Epithelial cell of proximal tubule (primary cell): ENCODE measurements around the gene NSMCE4A. TPM values are rescaled to one million over a fixed set of nuclear protein-coding genes. Genes with fewer than 3 reads are reported as not detected.

Source experiments
- DNase-seq: peaks from one replicate; pipeline ENCODE4 v3.0.0-alpha.2; 2011; ENCODE audit warnings: low read depth
- H3K4me3 ChIP-seq: 2 replicates; pipeline ENCODE4 v1.5.1; 2011; ENCODE audit warnings: low read depth, mild to moderate bottlenecking, low read length
- total RNA-seq: library from RNA; depleted of rRNA; stranded (reverse); fragments of >200 nt; gene quantifications from 2 replicates; pipeline ENCODE4 v1.2.3, GENCODE V29; 2015
- TF ChIP-seq, protein P1 (sequence below): conservative IDR thresholded peaks from 2 replicates; pipeline ENCODE4 v1.5.1; 2012; ENCODE audit warnings: low read depth, mild to moderate bottlenecking, low read length

The NSMCE4A gene
- total RNA-seq, 1 donor from 2014 or later, result 62.4 TPM

DNA sequence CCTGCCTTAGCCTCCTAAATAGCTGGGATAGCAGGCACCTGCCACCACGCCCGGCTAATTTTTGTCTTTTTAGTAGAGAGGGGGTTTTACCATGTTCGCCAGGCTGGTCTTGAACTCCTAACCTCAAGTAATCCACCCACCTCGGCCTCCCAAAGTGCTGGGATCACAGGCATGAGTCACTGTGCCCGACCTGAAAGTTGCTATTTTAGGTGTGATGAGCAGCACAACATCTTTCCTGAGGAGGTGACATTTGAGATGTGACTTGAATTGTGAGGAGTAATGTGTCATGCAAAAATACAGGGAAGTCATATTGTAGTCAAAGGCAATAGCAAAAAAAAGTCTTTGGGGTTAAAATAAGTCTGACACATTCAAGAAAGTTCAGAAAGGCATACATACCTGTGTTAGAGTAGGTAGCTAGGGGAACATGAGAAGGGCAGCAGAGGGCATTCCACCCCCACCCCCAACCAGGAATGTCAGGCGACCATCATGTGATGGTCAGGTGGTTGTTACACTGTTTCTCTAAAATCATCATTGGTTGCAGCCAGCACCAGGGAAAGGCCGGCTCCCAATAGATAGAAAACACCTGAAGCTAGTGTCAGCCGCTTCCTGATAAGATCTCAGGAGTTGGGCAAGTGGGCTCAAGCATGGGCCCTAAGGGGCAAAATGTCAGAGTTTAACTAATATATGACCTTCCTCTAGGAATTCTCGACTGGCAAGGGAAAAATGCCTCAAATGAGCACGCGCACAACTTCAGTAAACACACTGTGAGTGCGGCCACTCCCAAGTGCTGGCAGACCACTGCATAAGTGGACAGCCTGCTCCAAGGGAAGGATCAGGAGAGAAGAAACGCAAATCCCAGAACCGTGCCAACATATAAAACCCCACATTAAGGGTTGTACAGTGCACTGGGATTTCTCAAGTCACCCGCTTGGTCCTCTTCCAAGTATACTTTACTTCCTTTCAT, 13.6 kb upstream of the NSMCE4A start, which contains the start of gene TACC2:
TSS of gene TACC2 (plus strand) at position 803 of the 964 bp plus-strand sequence. CDS start 32,819 bp downstream, outside the sequence.
- TF ChIP-seq, protein P1, sequence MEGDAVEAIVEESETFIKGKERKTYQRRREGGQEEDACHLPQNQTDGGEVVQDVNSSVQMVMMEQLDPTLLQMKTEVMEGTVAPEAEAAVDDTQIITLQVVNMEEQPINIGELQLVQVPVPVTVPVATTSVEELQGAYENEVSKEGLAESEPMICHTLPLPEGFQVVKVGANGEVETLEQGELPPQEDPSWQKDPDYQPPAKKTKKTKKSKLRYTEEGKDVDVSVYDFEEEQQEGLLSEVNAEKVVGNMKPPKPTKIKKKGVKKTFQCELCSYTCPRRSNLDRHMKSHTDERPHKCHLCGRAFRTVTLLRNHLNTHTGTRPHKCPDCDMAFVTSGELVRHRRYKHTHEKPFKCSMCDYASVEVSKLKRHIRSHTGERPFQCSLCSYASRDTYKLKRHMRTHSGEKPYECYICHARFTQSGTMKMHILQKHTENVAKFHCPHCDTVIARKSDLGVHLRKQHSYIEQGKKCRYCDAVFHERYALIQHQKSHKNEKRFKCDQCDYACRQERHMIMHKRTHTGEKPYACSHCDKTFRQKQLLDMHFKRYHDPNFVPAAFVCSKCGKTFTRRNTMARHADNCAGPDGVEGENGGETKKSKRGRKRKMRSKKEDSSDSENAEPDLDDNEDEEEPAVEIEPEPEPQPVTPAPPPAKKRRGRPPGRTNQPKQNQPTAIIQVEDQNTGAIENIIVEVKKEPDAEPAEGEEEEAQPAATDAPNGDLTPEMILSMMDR, result no peak
- DNase-seq, result no peak
- H3K4me3 ChIP-seq, result no peak within 1 kb of the TSS

DNA sequence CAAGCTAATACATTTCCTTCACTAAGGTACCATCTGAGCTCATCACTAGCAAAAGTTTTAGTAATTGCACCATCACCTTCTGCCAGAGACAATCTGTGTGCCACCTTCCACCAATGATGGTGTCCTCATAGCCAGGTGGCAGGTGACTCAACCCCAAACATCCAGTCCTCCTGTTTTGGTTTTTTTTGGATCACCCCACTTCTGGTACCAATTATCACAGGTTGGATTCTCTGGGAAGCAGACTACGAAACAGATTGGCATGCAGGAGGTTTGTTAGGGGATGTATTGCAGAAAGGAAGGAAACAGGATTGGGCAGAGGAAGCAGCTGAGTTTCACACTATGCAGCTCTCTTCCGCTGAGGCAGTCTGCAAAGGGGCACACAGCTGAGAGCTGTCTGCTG, 9.4 kb upstream of the NSMCE4A start:
- TF ChIP-seq, protein P1, result no peak

DNA sequence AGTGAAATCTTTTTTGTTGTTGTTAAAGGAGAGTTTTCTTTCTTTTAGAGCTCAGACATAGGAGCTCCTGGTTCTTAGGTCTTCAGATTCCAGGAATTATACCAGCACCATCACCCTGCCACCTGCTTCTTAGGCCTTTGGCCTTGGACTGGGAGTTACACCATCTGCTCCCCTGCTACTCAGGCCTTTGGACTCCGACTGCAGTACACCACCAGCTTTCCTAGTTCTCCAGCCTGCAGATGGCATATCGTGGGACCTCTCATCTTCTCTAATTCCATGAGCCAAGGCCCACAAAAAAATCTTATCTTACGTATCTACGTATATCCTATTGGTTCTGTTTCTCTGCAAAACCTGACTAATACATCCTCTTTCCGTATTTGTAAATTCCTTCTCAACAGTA, 8.8 kb upstream of the NSMCE4A start:
- DNase-seq, result no peak
- TF ChIP-seq, protein P1, result no peak
- H3K4me3 ChIP-seq, result no peak overlapping the region

More for the DNA sequence above, 9.4 kb upstream of the NSMCE4A start:
- H3K4me3 ChIP-seq, result no peak overlapping the region
- DNase-seq, result no peak

DNA sequence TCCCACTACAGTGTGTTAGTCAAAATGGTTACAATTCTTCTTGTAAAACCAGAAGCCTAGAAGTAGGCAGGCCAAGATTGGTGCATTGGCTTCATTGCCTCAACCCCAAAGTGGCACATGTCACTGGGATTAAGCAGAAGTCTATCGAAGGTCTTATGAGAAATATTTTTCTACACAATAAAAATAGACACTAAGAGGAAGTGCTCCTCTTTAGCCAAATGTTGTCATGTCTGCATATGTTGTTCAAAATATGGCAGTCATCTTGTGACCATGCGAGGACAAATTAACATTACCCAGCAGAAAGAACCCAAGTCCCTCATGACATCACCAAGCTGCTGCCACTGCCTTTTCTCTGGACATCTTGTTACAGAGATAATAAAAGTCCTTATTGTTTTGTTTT, 6.3 kb upstream of the NSMCE4A start:
- no peak overlapping the region for H3K4me3 ChIP-seq
- no peak for DNase-seq
- TF ChIP-seq, protein P1, result no peak

DNA sequence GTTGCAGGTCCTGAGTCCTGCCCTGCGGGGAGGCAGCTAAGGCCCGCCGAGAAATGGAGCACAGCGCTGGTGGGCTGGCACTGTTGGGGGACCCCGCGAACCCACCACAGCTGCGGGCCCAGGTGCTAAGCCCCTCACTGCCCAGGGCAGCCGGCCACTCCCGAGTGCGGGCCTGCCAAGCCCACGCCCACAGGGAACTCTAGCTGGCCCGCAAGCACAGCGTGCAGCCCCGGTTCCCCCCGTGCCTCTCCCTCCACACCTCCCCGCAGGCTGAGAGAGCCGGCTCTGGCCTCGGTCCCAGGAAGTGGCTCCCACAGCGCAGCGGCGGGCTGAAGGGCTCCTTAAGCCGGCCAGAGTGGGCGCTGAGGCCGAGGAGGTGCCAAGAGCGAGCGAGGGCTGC, 3.5 kb upstream of the NSMCE4A start:
- TF ChIP-seq, protein P1, result no peak
- DNase-seq, result no peak
- no peak overlapping the region for H3K4me3 ChIP-seq

DNA sequence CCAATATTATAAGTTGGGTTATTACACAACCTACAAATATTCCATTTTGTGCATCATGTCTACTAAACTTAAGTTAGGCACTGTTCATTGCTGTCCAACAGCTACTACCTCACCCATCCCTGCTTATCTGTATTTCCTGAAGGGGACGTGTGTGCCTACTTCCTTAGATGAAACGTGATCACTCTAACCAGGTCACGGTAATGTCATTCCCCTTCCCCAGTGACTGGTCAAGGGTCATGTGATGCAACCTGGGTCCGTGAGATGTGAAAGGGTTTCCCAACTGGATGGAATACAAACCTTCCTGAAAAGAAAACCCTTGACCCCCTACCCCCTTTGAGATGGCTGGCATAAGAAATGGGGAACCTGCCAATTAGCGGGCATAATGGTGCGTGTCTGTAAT, 1.6 kb upstream of the NSMCE4A start:
- no peak for DNase-seq
- TF ChIP-seq, protein P1, result no peak
- H3K4me3 ChIP-seq, result no peak overlapping the region
